GM12873 (cell line): ENCODE results near the gene GNB4.

ENCODE experiments used
- TF ChIP-seq, protein P1 (sequence below): IDR thresholded peaks from 2 replicates; pipeline ENCODE4 v1.5.1; 2012; ENCODE audit warnings: low read depth, mild to moderate bottlenecking, moderate library complexity, low read length, control low read depth; ENCODE audit not compliant: insufficient read depth; ENCODE audit errors: missing control alignments

Gene GNB4

DNA sequence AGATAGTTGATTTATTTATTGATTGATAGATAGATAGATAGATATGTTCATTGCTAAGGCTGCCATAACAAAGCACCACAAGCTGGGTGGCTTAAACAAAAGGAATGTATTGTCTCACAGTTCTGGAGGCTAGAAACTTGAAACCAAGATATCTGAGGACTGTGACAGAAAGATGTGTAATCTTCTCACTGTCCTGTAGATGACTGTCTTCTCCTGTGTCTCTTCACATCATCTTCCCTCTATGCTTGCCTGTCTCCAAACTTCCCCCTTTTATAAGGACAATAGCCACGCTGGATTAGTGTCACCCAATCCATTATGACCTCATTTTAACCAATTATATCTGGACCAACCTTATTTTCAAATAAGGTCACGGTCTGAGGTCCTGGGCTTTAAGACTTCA is 40.9 kb downstream of the GNB4 start:
- TF ChIP-seq, protein P1, sequence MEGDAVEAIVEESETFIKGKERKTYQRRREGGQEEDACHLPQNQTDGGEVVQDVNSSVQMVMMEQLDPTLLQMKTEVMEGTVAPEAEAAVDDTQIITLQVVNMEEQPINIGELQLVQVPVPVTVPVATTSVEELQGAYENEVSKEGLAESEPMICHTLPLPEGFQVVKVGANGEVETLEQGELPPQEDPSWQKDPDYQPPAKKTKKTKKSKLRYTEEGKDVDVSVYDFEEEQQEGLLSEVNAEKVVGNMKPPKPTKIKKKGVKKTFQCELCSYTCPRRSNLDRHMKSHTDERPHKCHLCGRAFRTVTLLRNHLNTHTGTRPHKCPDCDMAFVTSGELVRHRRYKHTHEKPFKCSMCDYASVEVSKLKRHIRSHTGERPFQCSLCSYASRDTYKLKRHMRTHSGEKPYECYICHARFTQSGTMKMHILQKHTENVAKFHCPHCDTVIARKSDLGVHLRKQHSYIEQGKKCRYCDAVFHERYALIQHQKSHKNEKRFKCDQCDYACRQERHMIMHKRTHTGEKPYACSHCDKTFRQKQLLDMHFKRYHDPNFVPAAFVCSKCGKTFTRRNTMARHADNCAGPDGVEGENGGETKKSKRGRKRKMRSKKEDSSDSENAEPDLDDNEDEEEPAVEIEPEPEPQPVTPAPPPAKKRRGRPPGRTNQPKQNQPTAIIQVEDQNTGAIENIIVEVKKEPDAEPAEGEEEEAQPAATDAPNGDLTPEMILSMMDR = peak; percentile 42

DNA sequence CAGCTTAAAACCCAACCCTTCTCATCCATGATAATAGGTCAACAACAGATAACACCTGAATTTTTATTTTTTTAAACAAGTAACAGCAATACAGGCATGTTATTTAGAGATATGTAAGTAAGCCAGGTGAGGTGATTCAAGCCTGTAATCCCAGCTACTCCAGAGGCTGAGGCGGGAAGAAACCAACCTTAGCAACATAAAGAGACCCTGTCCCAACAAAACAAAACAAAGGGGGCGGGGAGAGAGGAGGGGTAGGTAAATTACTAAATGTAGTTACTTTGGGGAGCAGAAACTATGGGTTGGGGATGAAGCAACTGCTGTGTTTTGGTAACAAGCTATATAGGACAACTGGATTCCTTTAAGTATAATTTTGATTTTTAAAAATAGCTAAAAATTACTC is 47.0 kb downstream of the GNB4 start:
- TF ChIP-seq, protein P1 = no peak

DNA sequence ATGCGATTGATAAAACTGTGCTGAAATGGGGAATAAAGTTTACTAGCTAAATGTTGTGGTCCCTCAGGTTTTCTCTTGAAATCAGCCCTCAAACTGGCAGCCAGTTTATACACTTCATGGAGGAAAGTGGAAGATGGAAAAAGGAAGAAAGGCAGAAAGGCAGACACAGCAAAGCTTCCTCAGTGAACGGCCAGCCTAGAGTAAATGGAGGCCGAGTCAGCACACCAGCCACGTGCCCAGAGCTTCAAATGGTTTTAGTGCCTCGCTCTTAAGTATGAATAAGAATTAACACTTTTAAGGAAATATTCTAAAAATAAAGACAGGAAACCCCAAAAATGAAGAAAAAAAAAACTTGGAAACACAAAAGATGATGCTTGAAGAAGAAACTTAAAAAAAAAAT is 48.3 kb downstream of the GNB4 start:
- TF ChIP-seq, protein P1 = no peak

DNA sequence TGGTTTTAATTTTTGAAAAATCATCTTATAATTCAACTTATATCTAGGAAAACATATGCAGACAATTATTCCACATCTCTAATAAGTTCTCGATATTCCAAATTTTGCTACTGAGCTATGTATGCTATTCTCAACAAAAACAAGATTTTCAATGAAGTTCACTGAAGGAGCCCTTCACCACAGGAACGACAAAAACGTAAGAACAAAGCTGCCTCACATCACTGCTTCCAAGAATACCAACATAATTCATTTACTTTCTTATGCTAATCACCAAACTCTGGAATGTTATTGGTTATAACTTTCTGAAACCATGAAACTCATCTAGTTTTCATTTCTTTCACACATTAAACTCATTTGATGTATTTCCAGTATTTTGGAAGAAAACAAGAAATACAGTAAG is 49.7 kb downstream of the GNB4 start:
- TF ChIP-seq, protein P1 = no peak

DNA sequence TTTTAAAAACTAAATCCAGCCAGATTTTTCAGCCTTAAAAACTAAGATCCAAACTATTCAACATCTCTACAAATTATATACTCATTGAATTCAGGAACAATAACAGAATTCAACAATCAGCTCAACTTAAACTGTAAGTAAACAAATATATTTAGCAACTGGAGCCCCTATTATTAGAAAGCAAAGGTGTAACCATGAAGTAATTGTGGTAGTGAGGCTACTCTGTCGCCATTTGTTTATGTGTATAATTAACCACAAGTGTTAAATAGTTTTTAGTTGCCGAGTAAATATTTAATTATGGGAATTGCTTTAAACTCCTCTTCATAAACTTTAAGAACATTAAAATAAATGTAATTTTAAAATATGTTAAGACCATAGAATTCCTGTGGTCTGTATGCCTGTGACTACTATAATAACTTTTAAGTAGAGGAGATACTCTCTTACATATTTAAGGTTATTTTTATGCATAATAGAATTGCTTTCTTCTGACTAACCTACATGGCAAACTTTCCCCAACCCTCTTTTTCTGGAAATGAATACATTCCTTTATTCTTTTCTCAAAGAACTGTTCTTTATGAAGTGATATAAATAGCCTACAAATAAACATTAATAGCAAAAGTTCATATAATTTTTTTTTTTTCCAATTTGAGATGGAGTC is 52.6 kb downstream of the GNB4 start:
- TF ChIP-seq, protein P1 = no peak

DNA sequence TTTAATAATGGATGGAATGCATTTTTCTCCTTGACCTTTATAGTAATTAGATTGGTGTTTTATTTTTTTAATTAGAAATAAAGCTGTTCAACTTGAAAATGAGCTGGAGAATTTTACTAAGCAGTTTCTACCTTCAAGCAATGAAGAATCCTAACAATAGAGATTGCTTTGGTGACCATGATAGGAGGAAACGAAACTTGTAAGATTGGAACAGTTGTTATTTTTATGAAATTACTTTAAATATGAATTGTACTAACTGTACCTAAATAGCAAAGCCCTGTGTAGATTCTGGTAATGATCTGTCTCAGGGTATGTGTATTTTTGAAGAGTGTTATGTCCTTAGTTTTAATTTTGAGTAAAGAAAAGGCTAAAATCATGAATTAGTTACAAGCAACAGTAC is 59.4 kb downstream of the GNB4 start:
- TF ChIP-seq, protein P1 = no peak

DNA sequence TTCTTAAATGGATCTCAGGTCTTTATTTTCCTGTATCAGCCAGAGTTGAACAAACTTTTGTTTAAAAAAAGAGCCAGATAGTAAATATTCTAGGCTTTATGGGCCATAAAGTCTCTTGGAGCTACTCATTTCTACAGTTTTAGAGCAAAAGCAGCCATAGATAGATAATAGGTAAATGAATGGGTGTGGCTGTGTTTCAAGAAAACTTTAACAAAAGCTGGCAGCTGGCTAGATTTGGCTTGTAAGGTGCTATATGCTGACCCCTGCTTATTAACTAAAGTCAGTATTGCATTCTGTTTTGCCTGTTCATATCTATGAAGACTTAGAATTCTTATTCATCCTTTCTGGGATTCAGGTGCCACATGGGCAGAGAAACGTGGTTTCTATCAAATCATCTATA is 74.8 kb downstream of the GNB4 start:
- TF ChIP-seq, protein P1 = no peak
